ENCODE results near the gene BPGM. TPM values are rescaled to one million over a fixed set of nuclear protein-coding genes. Genes with fewer than 3 reads are reported as not detected.

Gene BPGM
- total RNA-seq, 1 donor from 2014 or later, result 24.7 TPM

GRCh38 chr7:134623193-134623592 is 23.5 kb upstream of the BPGM start:
- H3K4me3 ChIP-seq (ENCODE audit: low read depth, low read length), result no peak overlapping the region
- DNase-seq (ENCODE audit: low read depth), result no peak
- no peak for TF ChIP-seq CTCF (conservative IDR thresholded peaks at IDR 0.05; ENCODE audit: low read depth, low read length)

- TF ChIP-seq CTCF (conservative IDR thresholded peaks at IDR 0.05; ENCODE audit: low read depth, low read length), result no peak
- DNase-seq (ENCODE audit: low read depth), result no peak
- no peak overlapping the region for H3K4me3 ChIP-seq (ENCODE audit: low read depth, low read length)
Observed at GRCh38 chr7:134625550-134625949, 21.1 kb upstream of the BPGM start.

GRCh38 chr7:134627109-134627774 is 19.4 kb upstream of the BPGM start:
- TF ChIP-seq CTCF (conservative IDR thresholded peaks at IDR 0.05; ENCODE audit: low read depth, low read length), result no peak
- no peak for DNase-seq (ENCODE audit: low read depth)

GRCh38 chr7:134627775-134628153 is 18.9 kb upstream of the BPGM start:
- no peak for TF ChIP-seq CTCF (conservative IDR thresholded peaks at IDR 0.05; ENCODE audit: low read depth, low read length)
- no peak overlapping the region for H3K4me3 ChIP-seq (ENCODE audit: low read depth, low read length)
- no peak for DNase-seq (ENCODE audit: low read depth)

More at GRCh38 chr7:134627109-134627774, 19.4 kb upstream of the BPGM start:
- no peak overlapping the region for H3K4me3 ChIP-seq (ENCODE audit: low read depth, low read length)

- no peak for TF ChIP-seq CTCF (conservative IDR thresholded peaks at IDR 0.05; ENCODE audit: low read depth, low read length)
- DNase-seq (ENCODE audit: low read depth), result no peak
- H3K4me3 ChIP-seq (ENCODE audit: low read depth, low read length), result no peak overlapping the region
Observed at GRCh38 chr7:134629445-134629844, 17.2 kb upstream of the BPGM start.

GRCh38 chr7:134630237-134630636 is 16.4 kb upstream of the BPGM start:
- H3K4me3 ChIP-seq (ENCODE audit: low read depth, low read length), result no peak overlapping the region
- no peak for DNase-seq (ENCODE audit: low read depth)
- TF ChIP-seq CTCF (conservative IDR thresholded peaks at IDR 0.05; ENCODE audit: low read depth, low read length), result no peak

GRCh38 chr7:134630893-134631292 is 15.8 kb upstream of the BPGM start:
- DNase-seq (ENCODE audit: low read depth), result no peak
- no peak overlapping the region for H3K4me3 ChIP-seq (ENCODE audit: low read depth, low read length)
- TF ChIP-seq CTCF (conservative IDR thresholded peaks at IDR 0.05; ENCODE audit: low read depth, low read length), result no peak
